Uterus (tissue), 2 donors: ENCODE measurements around the gene KCNQ2.

Experiments
- CTCF ChIP-seq, 4 experiments: fragments of 200-600 bp in 2 of 4; fragments of 450-650 bp in 2 of 4; sonication (generic) in 2 of 4; IDR thresholded peaks; one replicate each; pipeline ENCODE4 v1.5.1; 2016 to 2019; ENCODE audit warnings: antibody characterized with exemption in 4 of 4, mild to moderate bottlenecking in 2 of 4, moderate library complexity in 1 of 4
- POLR2A ChIP-seq, 2 donors: fragments of 450-650 bp; IDR thresholded peaks; one replicate each; pipeline ENCODE4 v1.6.1; 2016; ENCODE audit warnings: antibody characterized with exemption in 2 of 2, mild to moderate bottlenecking in 1 of 2, moderate library complexity in 1 of 2

- no peak for TF ChIP-seq CTCF (IDR thresholded peaks at IDR 0.05)
- TF ChIP-seq POLR2A (IDR thresholded peaks at IDR 0.05): no peak
Observed at GRCh38 chr20:63384336-63384735, 88.1 kb downstream of the KCNQ2 start.
